Astrocyte (in vitro differentiated cells and primary cell): Measurements from ENCODE around the gene CNIH3. TPM values are rescaled to one million over a fixed set of nuclear protein-coding genes. Genes with fewer than 3 reads are reported as not detected.

Experiments used
- DNase-seq: peaks from one replicate; pipeline ENCODE4 v3.0.0-alpha.2; 2010; ENCODE audit warnings: low read depth
- FAIRE-seq: peaks from 2 replicates; lab custom pipeline; 2011; peaks lifted over from hg19 to GRCh38; lab: Jason Lieb, UNC
- H2AFZ ChIP-seq: 2 replicates; pipeline ENCODE4 v1.6.0; 2012; ENCODE audit warnings: low read depth, low read length, inconsistent platforms
- H3K27ac ChIP-seq: 2 replicates; pipeline ENCODE4 v1.5.1; 2011; ENCODE audit warnings: low read depth, low read length, inconsistent platforms
- H3K27me3 ChIP-seq: 2 replicates; pipeline ENCODE4 v1.6.0; 2011; ENCODE audit warnings: low read length, inconsistent platforms; ENCODE audit not compliant: insufficient read depth
- H3K36me3 ChIP-seq: 2 replicates; pipeline ENCODE4 v1.5.1; 2011; ENCODE audit warnings: low read length, inconsistent platforms; ENCODE audit not compliant: insufficient read depth
- H3K4me1 ChIP-seq: 2 replicates; pipeline ENCODE4 v1.5.1; 2011; ENCODE audit warnings: low read length, inconsistent platforms; ENCODE audit not compliant: insufficient read depth
- H3K4me2 ChIP-seq: 2 replicates; pipeline ENCODE4 v1.6.0; 2012; ENCODE audit warnings: low read length, inconsistent platforms
- H3K4me3 ChIP-seq: 2 replicates; pipeline ENCODE4 v1.5.1; 2011; ENCODE audit warnings: low read depth, mild to moderate bottlenecking, low read length, inconsistent platforms; ENCODE audit not compliant: insufficient read depth
- H3K79me2 ChIP-seq: 2 replicates; pipeline ENCODE4 v1.6.0; 2012; ENCODE audit warnings: mild to moderate bottlenecking, low read length, inconsistent platforms; ENCODE audit not compliant: insufficient read depth
- H3K9ac ChIP-seq: 2 replicates; pipeline ENCODE4 v1.6.0; 2012; ENCODE audit warnings: mild to moderate bottlenecking, low read length, inconsistent platforms
- H3K9me3 ChIP-seq: 2 replicates; pipeline ENCODE4 v1.5.1; 2012; ENCODE audit warnings: low read depth, mild to moderate bottlenecking, low read length, inconsistent platforms; ENCODE audit not compliant: insufficient read depth
- H4K20me1 ChIP-seq: 2 replicates; pipeline ENCODE4 v1.6.0; 2012; ENCODE audit warnings: low read length, inconsistent platforms; ENCODE audit not compliant: insufficient read depth
- H3K27ac Mint-ChIP-seq: one replicate; pipeline ENCODE4 v1.8.0; 2021; ENCODE audit warnings: mild to moderate bottlenecking, mixed read lengths; ENCODE audit not compliant: unreplicated experiment
- H3K27me3 Mint-ChIP-seq: one replicate; pipeline ENCODE4 v1.8.0; 2021; ENCODE audit warnings: low read depth, mixed read lengths; ENCODE audit not compliant: unreplicated experiment
- H3K36me3 Mint-ChIP-seq: one replicate; pipeline ENCODE4 v1.8.0; 2021; ENCODE audit warnings: low read depth, mixed read lengths; ENCODE audit not compliant: unreplicated experiment
- H3K4me1 Mint-ChIP-seq: one replicate; pipeline ENCODE4 v1.8.0; 2021; ENCODE audit warnings: low read depth, mixed read lengths; ENCODE audit not compliant: unreplicated experiment
- H3K4me3 Mint-ChIP-seq: one replicate; pipeline ENCODE4 v1.8.0; 2021; ENCODE audit warnings: mild to moderate bottlenecking, moderate library complexity, mixed read lengths; ENCODE audit not compliant: unreplicated experiment
- H3K9me3 Mint-ChIP-seq: one replicate; pipeline ENCODE4 v1.8.0; 2021; ENCODE audit warnings: mild to moderate bottlenecking, mixed read lengths; ENCODE audit not compliant: unreplicated experiment
- EZH2 ChIP-seq: IDR thresholded peaks from 2 replicates; pipeline ENCODE4 v1.6.1; 2012; ENCODE audit warnings: mild to moderate bottlenecking, low read length, inconsistent platforms; ENCODE audit not compliant: insufficient read depth
- total RNA-seq: library from RNA; stranded (reverse); gene quantifications from 2 replicates; pipeline ENCODE4 v1.2.1, GENCODE V29; 2021
- TF ChIP-seq, protein P1 (sequence below): IDR thresholded peaks from 2 replicates; pipeline ENCODE4 v1.5.1; 2011; ENCODE audit warnings: low read depth, mild to moderate bottlenecking, inconsistent platforms, low read length, moderate library complexity; ENCODE audit not compliant: insufficient read depth

The CNIH3 gene
- total RNA-seq, 1 donor from 2014 or later, result 7.7 TPM

DNA sequence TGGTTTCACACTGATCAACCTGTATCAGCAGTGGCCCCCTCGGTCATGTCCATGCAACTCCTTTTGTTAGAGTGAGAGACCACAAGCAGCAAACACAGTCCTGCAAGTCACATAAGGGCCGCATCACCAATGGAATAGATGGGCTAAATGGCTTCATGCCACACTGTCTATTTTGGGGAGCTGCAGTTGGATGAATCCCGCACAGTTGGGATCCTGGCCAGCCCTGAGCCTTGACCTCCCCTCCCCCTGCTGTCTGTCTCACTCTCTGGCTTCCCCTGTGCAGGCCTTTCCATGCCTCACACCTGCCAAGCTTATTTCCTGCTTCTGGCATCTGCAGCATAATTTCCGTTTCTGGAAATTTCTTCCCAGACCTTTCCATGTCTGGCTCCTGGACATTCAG, 57.0 kb downstream of the CNIH3 start:
- no peak overlapping the region for H2AFZ ChIP-seq
- TF ChIP-seq EZH2, result no peak
- TF ChIP-seq, protein P1, sequence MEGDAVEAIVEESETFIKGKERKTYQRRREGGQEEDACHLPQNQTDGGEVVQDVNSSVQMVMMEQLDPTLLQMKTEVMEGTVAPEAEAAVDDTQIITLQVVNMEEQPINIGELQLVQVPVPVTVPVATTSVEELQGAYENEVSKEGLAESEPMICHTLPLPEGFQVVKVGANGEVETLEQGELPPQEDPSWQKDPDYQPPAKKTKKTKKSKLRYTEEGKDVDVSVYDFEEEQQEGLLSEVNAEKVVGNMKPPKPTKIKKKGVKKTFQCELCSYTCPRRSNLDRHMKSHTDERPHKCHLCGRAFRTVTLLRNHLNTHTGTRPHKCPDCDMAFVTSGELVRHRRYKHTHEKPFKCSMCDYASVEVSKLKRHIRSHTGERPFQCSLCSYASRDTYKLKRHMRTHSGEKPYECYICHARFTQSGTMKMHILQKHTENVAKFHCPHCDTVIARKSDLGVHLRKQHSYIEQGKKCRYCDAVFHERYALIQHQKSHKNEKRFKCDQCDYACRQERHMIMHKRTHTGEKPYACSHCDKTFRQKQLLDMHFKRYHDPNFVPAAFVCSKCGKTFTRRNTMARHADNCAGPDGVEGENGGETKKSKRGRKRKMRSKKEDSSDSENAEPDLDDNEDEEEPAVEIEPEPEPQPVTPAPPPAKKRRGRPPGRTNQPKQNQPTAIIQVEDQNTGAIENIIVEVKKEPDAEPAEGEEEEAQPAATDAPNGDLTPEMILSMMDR, result no peak
- no peak overlapping the region for H3K27ac Mint-ChIP-seq
- H3K9me3 Mint-ChIP-seq, result peaks cover 6% of the 10 kb centered on the region
- peaks cover 9% of the 10 kb centered on the region for H3K36me3 Mint-ChIP-seq
- H3K4me1 ChIP-seq, result peaks cover 6% of the 10 kb centered on the region
- no peak overlapping the region for H3K27ac ChIP-seq
- H3K4me3 Mint-ChIP-seq, result no peak overlapping the region
- FAIRE-seq (no peak), DNase-seq (no peak)
- no peak overlapping the region for H3K4me3 ChIP-seq
- peaks cover 2% of the 10 kb centered on the region for H3K4me1 Mint-ChIP-seq
- no peak overlapping the region for H3K4me2 ChIP-seq
- H3K9ac ChIP-seq, result no peak overlapping the region
- no peaks in the 10 kb centered on the region for H3K27me3 ChIP-seq
- no peaks in the 10 kb centered on the region for H3K36me3 ChIP-seq
- peaks cover 95% of the 10 kb centered on the region for H4K20me1 ChIP-seq
- H3K79me2 ChIP-seq, result peaks cover 70% of the 10 kb centered on the region
- peaks cover 5% of the 10 kb centered on the region for H3K27me3 Mint-ChIP-seq
- no peaks in the 10 kb centered on the region for H3K9me3 ChIP-seq

DNA sequence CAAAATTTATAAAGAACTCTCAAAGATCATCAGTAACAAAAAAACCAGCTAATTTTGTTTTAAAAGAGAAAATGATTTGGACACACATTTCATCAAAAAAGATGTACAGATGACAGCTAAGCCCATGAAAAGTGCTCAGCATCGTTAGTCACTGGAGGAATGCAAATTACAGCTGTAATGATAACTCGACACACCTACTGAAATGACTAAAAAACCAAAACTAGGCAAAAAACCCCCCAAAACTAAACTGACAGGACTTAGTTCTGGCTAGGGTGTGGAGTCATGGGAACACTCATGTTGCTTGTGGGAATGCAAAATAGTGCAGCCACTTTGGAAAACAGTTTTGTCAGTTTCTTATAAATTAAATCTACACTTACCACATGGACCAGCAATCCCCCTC, 59.5 kb downstream of the CNIH3 start:
- no peak overlapping the region for H3K4me3 Mint-ChIP-seq
- peaks cover 6% of the 10 kb centered on the region for H3K36me3 Mint-ChIP-seq
- Histone ChIP-seq H3K9ac (no peak overlapping the region), H4K20me1 (peaks cover 90% of the 10 kb centered on the region), H3K4me1 (peaks cover under 1% of the 10 kb centered on the region), H3K79me2 (peaks cover 62% of the 10 kb centered on the region), H3K4me3 (no peak overlapping the region), H3K27ac (no peak overlapping the region), H3K4me2 (no peak overlapping the region), H2AFZ (no peak overlapping the region), H3K36me3 (no peaks in the 10 kb centered on the region), H3K27me3 (no peaks in the 10 kb centered on the region), H3K9me3 (no peaks in the 10 kb centered on the region)
- peaks cover 5% of the 10 kb centered on the region for H3K27me3 Mint-ChIP-seq
- FAIRE-seq, result no peak
- peaks cover 2% of the 10 kb centered on the region for H3K4me1 Mint-ChIP-seq
- no peak for DNase-seq
- H3K9me3 Mint-ChIP-seq, result peaks cover 5% of the 10 kb centered on the region
- TF ChIP-seq, protein P1, result no peak
- TF ChIP-seq EZH2, result no peak
- no peak overlapping the region for H3K27ac Mint-ChIP-seq

DNA sequence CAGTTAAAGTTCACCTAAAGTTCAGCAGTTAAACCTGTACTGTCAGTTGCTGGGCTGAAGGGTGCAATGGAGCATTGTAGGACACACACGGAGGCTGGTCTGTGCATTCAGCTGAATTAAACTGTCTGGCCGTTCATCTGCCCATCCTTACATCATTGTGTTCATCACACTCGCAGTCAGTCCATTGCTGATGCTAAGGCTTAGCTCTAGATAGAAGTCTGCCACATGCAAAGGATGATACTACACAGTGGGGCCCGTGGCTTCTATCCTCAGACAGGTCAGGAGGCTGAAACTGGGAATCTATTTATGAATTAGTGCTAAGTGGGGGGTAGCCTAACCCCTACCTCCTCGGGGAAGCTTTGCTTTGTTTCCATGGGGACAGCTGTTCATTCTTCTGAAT, 60.4 kb downstream of the CNIH3 start:
- H3K9me3 Mint-ChIP-seq, result peaks cover 6% of the 10 kb centered on the region
- peaks cover 63% of the 10 kb centered on the region for H3K79me2 ChIP-seq
- no peaks in the 10 kb centered on the region for H3K9me3 ChIP-seq
- no peaks in the 10 kb centered on the region for H3K27me3 ChIP-seq
- no peak overlapping the region for H3K27ac ChIP-seq
- no peak overlapping the region for H3K4me3 ChIP-seq
- H3K9ac ChIP-seq, result no peak overlapping the region
- no peak overlapping the region for H3K4me3 Mint-ChIP-seq
- H3K27ac Mint-ChIP-seq, result no peak overlapping the region
- no peak for FAIRE-seq
- DNase-seq, result no peak
- no peak overlapping the region for H2AFZ ChIP-seq
- peaks cover 90% of the 10 kb centered on the region for H4K20me1 ChIP-seq
- H3K4me2 ChIP-seq, result no peak overlapping the region
- H3K4me1 Mint-ChIP-seq, result peaks cover 2% of the 10 kb centered on the region
- peaks cover 5% of the 10 kb centered on the region for H3K36me3 Mint-ChIP-seq
- H3K27me3 Mint-ChIP-seq, result peaks cover 5% of the 10 kb centered on the region
- H3K4me1 ChIP-seq, result no peaks in the 10 kb centered on the region
- TF ChIP-seq, protein P1, result no peak
- no peak for TF ChIP-seq EZH2
- peaks cover 5% of the 10 kb centered on the region for H3K36me3 ChIP-seq
